Forelimb muscle (tissue), 1 donor: ENCODE data around the gene ADO. TPM values are rescaled to one million over a fixed set of nuclear protein-coding genes. Genes with fewer than 3 reads are reported as not detected.

Source experiments
- DNase-seq: peaks from one replicate; pipeline ENCODE4 v3.0.0-alpha.2; 2013; ENCODE audit warnings: low read depth
- polyA plus RNA-seq: library from polyadenylated mRNA; unstranded; fragments of 120-200 nt; gene quantifications from one replicate; pipeline ENCODE4 v1.2.1, GENCODE V29; 2013; ENCODE audit not compliant: insufficient read length

ADO gene
- polyA plus RNA-seq, 1 donor: 12.7 TPM

- DNase-seq: no peak
These were observed 12.3 kb upstream of the ADO start for GRCh38 chr10:62792261-62792660.

- DNase-seq: no peak
These were observed 10.2 kb upstream of the ADO start for GRCh38 chr10:62794306-62794705.

GRCh38 chr10:62795100-62795499, 9.4 kb upstream of the ADO start:
- DNase-seq: no peak

- DNase-seq: no peak
These were observed 8.8 kb upstream of the ADO start for GRCh38 chr10:62795762-62796161.

- no peak for DNase-seq
These were observed 7.6 kb upstream of the ADO start for GRCh38 chr10:62796896-62797295.

- no peak for DNase-seq
These were observed 2.6 kb upstream of the ADO start for GRCh38 chr10:62801871-62802270.

- no peak for DNase-seq
These were observed 680 bp upstream of the ADO start for GRCh38 chr10:62803724-62804355.

- no peak for DNase-seq
These were observed 945 bp downstream of the ADO start for GRCh38 chr10:62805231-62806099.

- no peak for DNase-seq
These were observed 1.7 kb downstream of the ADO start for GRCh38 chr10:62806251-62806650.

GRCh38 chr10:62810156-62810902, 5.8 kb downstream of the ADO start:
- DNase-seq: no peak

GRCh38 chr10:62811159-62811875, 6.8 kb downstream of the ADO start:
- DNase-seq: no peak

GRCh38 chr10:62812672-62813439, 8.3 kb downstream of the ADO start:
- DNase-seq: no peak

- no peak for DNase-seq
These were observed 8.9 kb downstream of the ADO start for GRCh38 chr10:62813453-62813852.

- no peak for DNase-seq
These were observed 9.5 kb downstream of the ADO start for GRCh38 chr10:62813981-62814380.

GRCh38 chr10:62814756-62815380, 10.3 kb downstream of the ADO start:
- DNase-seq: no peak

- no peak for DNase-seq
These were observed 11.0 kb downstream of the ADO start for GRCh38 chr10:62815381-62816075.

GRCh38 chr10:62816076-62816330, 11.5 kb downstream of the ADO start:
- DNase-seq: no peak

GRCh38 chr10:62816331-62817120, 12.0 kb downstream of the ADO start, which contains the start of gene EGR2:
Gene EGR2, minus strand, starts transcription at chr10:62816366. Its CDS starts 337 bp downstream, at chr10:62816029.
- DNase-seq: peak; percentile 92

GRCh38 chr10:62817121-62817765, 12.7 kb downstream of the ADO start:
- no peak for DNase-seq
